ENCODE data around the gene NSG2.

- TF ChIP-seq CTCF (IDR thresholded peaks at IDR 0.05) (no peak), POLR2A (IDR thresholded peaks at IDR 0.05) (no peak), EP300 (IDR thresholded peaks at IDR 0.05) (no peak)
Observed at GRCh38 chr5:174082286-174082685, 36.8 kb downstream of the NSG2 start.

All from stomach (tissue), 4 donors.